Measurements from ENCODE around the gene MED9. TPM values are rescaled to one million over a fixed set of nuclear protein-coding genes. Genes with fewer than 3 reads are reported as not detected.

MED9 gene
- total RNA-seq, 2 donors from 2014 or later = 18.4 to 20.5 TPM

GRCh38 chr17:17511293-17511741, 34.5 kb downstream of the MED9 start:
- no peak for DNase-seq
- 94% methylated on average over 12 of the region's 12 CpGs; no CpG with 5 or more reads in 1 of the 2 experiments for WGBS, 2 experiments (ENCODE audit: insufficient coverage in 1 of 2, insufficient read length in 1 of 2)
- Mint-ChIP-seq H3K4me3 (no peak overlapping the region), H3K27ac (peak overlapping the region; percentile 44), H3K9me3 (no peaks in the 10 kb centered on the region), H3K36me3 (ENCODE audit: low read depth) (no peaks in the 10 kb centered on the region), H3K27me3 (ENCODE audit: insufficient read depth) (no peaks in the 10 kb centered on the region), H3K4me1 (no peaks in the 10 kb centered on the region)
- Histone ChIP-seq H3K36me3 (ENCODE audit: control insufficient read depth, insufficient read depth, low read length) (no peaks in the 10 kb centered on the region), H3K27ac (ENCODE audit: low read depth, low read length) (no peak overlapping the region), H3K9me3 (ENCODE audit: control insufficient read depth, low read length) (no peaks in the 10 kb centered on the region), H3K4me1 (ENCODE audit: control insufficient read depth, insufficient read depth, low read length) (no peaks in the 10 kb centered on the region), H3K9ac (ENCODE audit: extremely low read depth, low read length, poor library complexity, severe bottlenecking) (no peak overlapping the region), H3K27me3 (ENCODE audit: control insufficient read depth, insufficient read depth, low read length, poor library complexity, severe bottlenecking) (no peaks in the 10 kb centered on the region), H3K4me3 (ENCODE audit: low read length) (no peak overlapping the region)
- TF ChIP-seq CTCF (conservative IDR thresholded peaks at IDR 0.05) = no peak

GRCh38 chr17:17511881-17512858, 35.4 kb downstream of the MED9 start:
- Mint-ChIP-seq H3K36me3 (ENCODE audit: low read depth) (no peaks in the 10 kb centered on the region), H3K27ac (no peak overlapping the region), H3K4me3 (no peak overlapping the region), H3K9me3 (no peaks in the 10 kb centered on the region), H3K27me3 (ENCODE audit: insufficient read depth) (no peaks in the 10 kb centered on the region), H3K4me1 (no peaks in the 10 kb centered on the region)
- Histone ChIP-seq H3K9me3 (ENCODE audit: control insufficient read depth, low read length) (no peaks in the 10 kb centered on the region), H3K27me3 (ENCODE audit: control insufficient read depth, insufficient read depth, low read length, poor library complexity, severe bottlenecking) (no peaks in the 10 kb centered on the region), H3K4me3 (ENCODE audit: low read length) (no peak overlapping the region), H3K4me1 (ENCODE audit: control insufficient read depth, insufficient read depth, low read length) (no peaks in the 10 kb centered on the region), H3K9ac (ENCODE audit: extremely low read depth, low read length, poor library complexity, severe bottlenecking) (no peak overlapping the region), H3K36me3 (ENCODE audit: control insufficient read depth, insufficient read depth, low read length) (no peaks in the 10 kb centered on the region), H3K27ac (ENCODE audit: low read depth, low read length) (no peak overlapping the region)
- no peak for TF ChIP-seq CTCF (conservative IDR thresholded peaks at IDR 0.05)
- no peak for DNase-seq
- 92 to 95% methylated on average over 18 to 29 of the region's 29 CpGs for WGBS, 2 experiments (ENCODE audit: insufficient coverage in 1 of 2, insufficient read length in 1 of 2)

GRCh38 chr17:17512866-17513265, 36.1 kb downstream of the MED9 start:
- DNase-seq = no peak
- Mint-ChIP-seq H3K4me3 (no peak overlapping the region), H3K9me3 (no peaks in the 10 kb centered on the region), H3K36me3 (ENCODE audit: low read depth) (no peaks in the 10 kb centered on the region), H3K27me3 (ENCODE audit: insufficient read depth) (no peaks in the 10 kb centered on the region), H3K4me1 (no peaks in the 10 kb centered on the region), H3K27ac (no peak overlapping the region)
- Histone ChIP-seq H3K4me3 (ENCODE audit: low read length) (no peak overlapping the region), H3K27ac (ENCODE audit: low read depth, low read length) (no peak overlapping the region), H3K36me3 (ENCODE audit: control insufficient read depth, insufficient read depth, low read length) (no peaks in the 10 kb centered on the region), H3K4me1 (ENCODE audit: control insufficient read depth, insufficient read depth, low read length) (no peaks in the 10 kb centered on the region), H3K9me3 (ENCODE audit: control insufficient read depth, low read length) (no peaks in the 10 kb centered on the region), H3K9ac (ENCODE audit: extremely low read depth, low read length, poor library complexity, severe bottlenecking) (no peak overlapping the region), H3K27me3 (ENCODE audit: control insufficient read depth, insufficient read depth, low read length, poor library complexity, severe bottlenecking) (no peaks in the 10 kb centered on the region)
- 95 to 99% methylated on average over 5 of the region's 5 CpGs for WGBS, 2 experiments (ENCODE audit: insufficient coverage in 1 of 2, insufficient read length in 1 of 2)
- TF ChIP-seq CTCF (conservative IDR thresholded peaks at IDR 0.05) = no peak
